ENCODE data around the gene KCNJ9. TPM values are rescaled to one million over a fixed set of nuclear protein-coding genes. Genes with fewer than 3 reads are reported as not detected.

KCNJ9 gene
- total RNA-seq, 1 experiment from 2014 or later = 0.05 TPM

- ATAC-seq (no peak), DNase-seq (ENCODE audit: low read depth, low spot score) (no peak)
- Histone ChIP-seq H3K27me3 (ENCODE audit: insufficient read depth, low read length) (no peaks in the 10 kb centered on the region), H3K27ac (ENCODE audit: low read depth, low read length) (no peak overlapping the region), H3K79me2 (ENCODE audit: insufficient read depth, low read length) (no peaks in the 10 kb centered on the region), H3K4me3 (replicated peaks in 1 of 2; ENCODE audit: low read depth in 1 of 2, low read length in 2 of 2) (no peak overlapping the region), H4K20me1 (ENCODE audit: insufficient read depth) (no peaks in the 10 kb centered on the region), H3K36me3 (ENCODE audit: control insufficient read depth in 1 of 2, insufficient read depth in 2 of 2, low read length in 2 of 2) (no peaks in the 10 kb centered on the region), H3K4me1 (ENCODE audit: control insufficient read depth in 1 of 2, insufficient read depth in 2 of 2, low read length in 2 of 2) (peaks cover 14 to 24% of the 10 kb centered on the region in 2 experiments), H3K9me2 (ENCODE audit: insufficient read depth) (0 out of 2 replicates have a peak, but pooled peaks cover 2% of the 10 kb centered on the region), H3K9ac (ENCODE audit: low read length) (no peak overlapping the region), H2AFZ (ENCODE audit: low read depth, low read length, poor library complexity, severe bottlenecking) (no peak overlapping the region), H3K9me3 (ENCODE audit: control insufficient read depth in 1 of 2, insufficient read depth in 1 of 2, low read depth in 1 of 2, low read length in 2 of 2) (no peaks in the 10 kb centered on the region), H3K4me2 (ENCODE audit: low read length) (no peak overlapping the region)
- POLR2A ChIA-PET = no interaction called here
- no TSS peak for BruUV-seq (replicated peaks)
- CTCF ChIA-PET = no interaction called here
- no peak for TF ChIP-seq SRF (IDR thresholded peaks at IDR 0.05; ENCODE audit: low read depth)
- no peak for TF ChIP-seq CEBPB (IDR thresholded peaks at IDR 0.05; ENCODE audit: low read depth)
- no peak for TF ChIP-seq REST (IDR thresholded peaks at IDR 0.05; ENCODE audit: low read depth)
- TF ChIP-seq POLR2AphosphoS5 (IDR thresholded peaks at IDR 0.05; ENCODE audit: low read depth, low read length) = no peak
- TF ChIP-seq, protein P1, sequence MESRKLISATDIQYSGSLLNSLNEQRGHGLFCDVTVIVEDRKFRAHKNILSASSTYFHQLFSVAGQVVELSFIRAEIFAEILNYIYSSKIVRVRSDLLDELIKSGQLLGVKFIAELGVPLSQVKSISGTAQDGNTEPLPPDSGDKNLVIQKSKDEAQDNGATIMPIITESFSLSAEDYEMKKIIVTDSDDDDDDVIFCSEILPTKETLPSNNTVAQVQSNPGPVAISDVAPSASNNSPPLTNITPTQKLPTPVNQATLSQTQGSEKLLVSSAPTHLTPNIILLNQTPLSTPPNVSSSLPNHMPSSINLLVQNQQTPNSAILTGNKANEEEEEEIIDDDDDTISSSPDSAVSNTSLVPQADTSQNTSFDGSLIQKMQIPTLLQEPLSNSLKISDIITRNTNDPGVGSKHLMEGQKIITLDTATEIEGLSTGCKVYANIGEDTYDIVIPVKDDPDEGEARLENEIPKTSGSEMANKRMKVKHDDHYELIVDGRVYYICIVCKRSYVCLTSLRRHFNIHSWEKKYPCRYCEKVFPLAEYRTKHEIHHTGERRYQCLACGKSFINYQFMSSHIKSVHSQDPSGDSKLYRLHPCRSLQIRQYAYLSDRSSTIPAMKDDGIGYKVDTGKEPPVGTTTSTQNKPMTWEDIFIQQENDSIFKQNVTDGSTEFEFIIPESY (IDR thresholded peaks at IDR 0.05; ENCODE audit: extremely low read depth, insufficient replicate concordance, low read length) = no peak
- no peak for TF ChIP-seq ELF1 (IDR thresholded peaks at IDR 0.05; ENCODE audit: borderline replicate concordance, low read depth)
- TF ChIP-seq TCF7L2 (IDR thresholded peaks at IDR 0.05; ENCODE audit: borderline replicate concordance, extremely low read depth, insufficient read depth, insufficient read length) = no peak
- no peak for TF ChIP-seq CBX3 (IDR thresholded peaks at IDR 0.05; ENCODE audit: low read depth)
- no peak for TF ChIP-seq EZH2phosphoT487 (IDR thresholded peaks at IDR 0.05; ENCODE audit: borderline replicate concordance)
- no peak for TF ChIP-seq SP1 (IDR thresholded peaks at IDR 0.05; ENCODE audit: low read depth)
- no peak for TF ChIP-seq RAD21 (IDR thresholded peaks at IDR 0.05; ENCODE audit: low read depth)
- no peak for TF ChIP-seq JUND (IDR thresholded peaks at IDR 0.05)
- TF ChIP-seq POLR2A (IDR thresholded peaks at IDR 0.05; ENCODE audit: borderline replicate concordance, extremely low read depth, insufficient read depth, insufficient read length) = no peak
- TF ChIP-seq SIN3A (IDR thresholded peaks at IDR 0.05; ENCODE audit: low read depth) = no peak
- no peak for TF ChIP-seq YY1 (IDR thresholded peaks at IDR 0.05; ENCODE audit: extremely low read depth, insufficient replicate concordance, low read depth, low read length)
- no peak for TF ChIP-seq FOSL1 (IDR thresholded peaks at IDR 0.05; ENCODE audit: low read depth)
- TF ChIP-seq, protein P2, sequence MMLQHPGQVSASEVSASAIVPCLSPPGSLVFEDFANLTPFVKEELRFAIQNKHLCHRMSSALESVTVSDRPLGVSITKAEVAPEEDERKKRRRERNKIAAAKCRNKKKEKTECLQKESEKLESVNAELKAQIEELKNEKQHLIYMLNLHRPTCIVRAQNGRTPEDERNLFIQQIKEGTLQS (IDR thresholded peaks at IDR 0.05) = no peak
- TF ChIP-seq, protein P3, sequence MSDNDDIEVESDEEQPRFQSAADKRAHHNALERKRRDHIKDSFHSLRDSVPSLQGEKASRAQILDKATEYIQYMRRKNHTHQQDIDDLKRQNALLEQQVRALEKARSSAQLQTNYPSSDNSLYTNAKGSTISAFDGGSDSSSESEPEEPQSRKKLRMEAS (IDR thresholded peaks at IDR 0.05) = no peak
- RAD21 ChIA-PET (ENCODE audit: low non-redundant PET in 1 of 2, low total read pairs in 2 of 2, uncharacterized antibody in 2 of 2, unreplicated experiment in 2 of 2) = no interaction called here
- intact Hi-C loops (cut with micrococcal nuclease) = no loop called here
Measured at GRCh38 chr1:160129558-160129957, 48.2 kb downstream of the KCNJ9 start.
